Activated CD8-positive, alpha-beta T cell treated with anti-CD3 and anti-CD28 coated beads for 36 hours (primary cell): ENCODE measurements around the gene RIMBP2. TPM values are rescaled to one million over a fixed set of nuclear protein-coding genes. Genes with fewer than 3 reads are reported as not detected.

ENCODE experiments used
- ATAC-seq: fragments of 200-7000 bp; cut with Tn5 transposase; one replicate; pipeline ENCODE4 v1.10.0; 2021; ENCODE audit warnings: mild to moderate bottlenecking, moderate library complexity
- CTCF ChIA-PET: fragments of 350-600 bp; sonication (Branson Sonifier 250); formaldehyde crosslinking; loops from one replicate; lab custom pipeline; 2021; ENCODE audit warnings: antibody characterized with exemption; lab: Charles Lee
- POLR2A ChIA-PET: fragments of 350-600 bp; sonication (Branson Sonifier 250); formaldehyde crosslinking; loops from one replicate; lab custom pipeline; 2021; ENCODE audit warnings: antibody characterized with exemption; lab: Charles Lee
- DNase-seq: peaks from one replicate; pipeline ENCODE4 v3.0.0-alpha.2; 2020
- H3K27ac Mint-ChIP-seq: one replicate; pipeline ENCODE4 v1.8.0; 2021; ENCODE audit warnings: mild to moderate bottlenecking, mixed read lengths
- H3K27me3 Mint-ChIP-seq: one replicate; pipeline ENCODE4 v1.8.0; 2021; ENCODE audit warnings: mixed read lengths
- H3K36me3 Mint-ChIP-seq: one replicate; pipeline ENCODE4 v1.8.0; 2021; ENCODE audit warnings: low read depth, mixed read lengths
- H3K4me1 Mint-ChIP-seq: one replicate; pipeline ENCODE4 v1.8.0; 2021; ENCODE audit warnings: low read depth, mixed read lengths
- H3K4me3 Mint-ChIP-seq: one replicate; pipeline ENCODE4 v1.8.0; 2021; ENCODE audit warnings: mild to moderate bottlenecking, moderate library complexity, mixed read lengths
- H3K9me3 Mint-ChIP-seq: one replicate; pipeline ENCODE4 v1.8.0; 2021; ENCODE audit warnings: mixed read lengths
- intact Hi-C: fragments of 100-400 bp; cut with micrococcal nuclease; formaldehyde crosslinking; loops from one replicate; pipeline ENCODE4 v1.10.0; 2022
- total RNA-seq, 2 experiments: library from RNA; stranded (reverse); gene quantifications; one replicate each; pipeline ENCODE4 v1.2.3, GENCODE V29; 2021
- TF ChIP-seq, protein P1 (sequence below): fragments of 200-600 bp; IDR thresholded peaks from one replicate; pipeline ENCODE4 v1.8.0; 2022; ENCODE audit warnings: antibody characterized with exemption, mild to moderate bottlenecking

The RIMBP2 gene
- total RNA-seq, 2 experiments from 2014 or later: not detected

GRCh38 chr12:130488358-130488710, 227.8 kb downstream of the RIMBP2 start:
- no peak for DNase-seq
- no peaks in the 10 kb centered on the region for H3K36me3 Mint-ChIP-seq
- ChIA-PET CTCF (no interaction called here), POLR2A (no interaction called here)
- no peak overlapping the region for H3K4me3 Mint-ChIP-seq
- intact Hi-C loops: no loop called here
- TF ChIP-seq, protein P1, sequence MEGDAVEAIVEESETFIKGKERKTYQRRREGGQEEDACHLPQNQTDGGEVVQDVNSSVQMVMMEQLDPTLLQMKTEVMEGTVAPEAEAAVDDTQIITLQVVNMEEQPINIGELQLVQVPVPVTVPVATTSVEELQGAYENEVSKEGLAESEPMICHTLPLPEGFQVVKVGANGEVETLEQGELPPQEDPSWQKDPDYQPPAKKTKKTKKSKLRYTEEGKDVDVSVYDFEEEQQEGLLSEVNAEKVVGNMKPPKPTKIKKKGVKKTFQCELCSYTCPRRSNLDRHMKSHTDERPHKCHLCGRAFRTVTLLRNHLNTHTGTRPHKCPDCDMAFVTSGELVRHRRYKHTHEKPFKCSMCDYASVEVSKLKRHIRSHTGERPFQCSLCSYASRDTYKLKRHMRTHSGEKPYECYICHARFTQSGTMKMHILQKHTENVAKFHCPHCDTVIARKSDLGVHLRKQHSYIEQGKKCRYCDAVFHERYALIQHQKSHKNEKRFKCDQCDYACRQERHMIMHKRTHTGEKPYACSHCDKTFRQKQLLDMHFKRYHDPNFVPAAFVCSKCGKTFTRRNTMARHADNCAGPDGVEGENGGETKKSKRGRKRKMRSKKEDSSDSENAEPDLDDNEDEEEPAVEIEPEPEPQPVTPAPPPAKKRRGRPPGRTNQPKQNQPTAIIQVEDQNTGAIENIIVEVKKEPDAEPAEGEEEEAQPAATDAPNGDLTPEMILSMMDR: no peak
- H3K27ac Mint-ChIP-seq: no peak overlapping the region
- H3K4me1 Mint-ChIP-seq: no peaks in the 10 kb centered on the region
- H3K27me3 Mint-ChIP-seq: peaks cover 2% of the 10 kb centered on the region
- no peak for ATAC-seq
- H3K9me3 Mint-ChIP-seq: no peaks in the 10 kb centered on the region

DNA sequence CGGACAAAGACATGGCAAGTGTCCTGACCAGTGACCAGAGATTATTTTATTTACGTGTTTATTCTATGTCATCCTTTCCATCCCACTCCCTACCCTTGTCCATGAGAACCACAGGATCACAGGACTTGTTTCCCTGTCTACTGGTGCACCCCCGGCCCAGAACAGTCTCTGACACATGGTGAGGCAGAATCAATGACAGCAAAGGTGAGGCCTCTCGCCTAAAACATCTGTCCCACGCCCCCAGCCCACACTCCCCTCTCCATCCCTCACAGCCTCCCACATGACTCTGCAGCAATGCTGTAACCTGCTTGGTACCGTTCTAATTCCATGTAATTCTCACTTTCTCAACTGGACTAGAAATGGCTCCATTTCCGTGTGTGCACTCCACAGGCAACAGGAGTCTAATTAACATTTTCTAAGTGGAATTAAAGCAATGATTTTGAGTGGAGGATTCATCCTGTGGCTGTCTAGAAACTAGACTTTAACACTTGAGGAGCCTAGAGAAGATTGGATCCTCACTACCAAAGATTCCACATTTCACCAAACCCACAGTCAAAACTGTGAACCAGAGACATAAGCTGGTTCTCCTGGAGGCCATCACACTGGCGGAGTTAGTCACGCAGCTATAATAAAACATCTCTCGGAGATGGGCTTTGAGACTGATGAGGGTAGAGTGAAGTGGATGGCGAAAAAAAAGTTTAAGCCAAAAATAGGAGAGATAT, 228.3 kb downstream of the RIMBP2 start:
- intact Hi-C loops: no loop called here
- ATAC-seq (no peak), DNase-seq (no peak)
- Mint-ChIP-seq H3K9me3 (no peaks in the 10 kb centered on the region), H3K4me3 (no peak overlapping the region), H3K36me3 (no peaks in the 10 kb centered on the region), H3K27ac (no peak overlapping the region), H3K27me3 (peaks cover 2% of the 10 kb centered on the region), H3K4me1 (no peaks in the 10 kb centered on the region)
- POLR2A ChIA-PET: no interaction called here
- CTCF ChIA-PET: no interaction called here
- TF ChIP-seq, protein P1: no peak

GRCh38 chr12:130486891-130487416, 229.1 kb downstream of the RIMBP2 start:
- Mint-ChIP-seq H3K27me3 (peaks cover 5% of the 10 kb centered on the region), H3K4me1 (no peaks in the 10 kb centered on the region), H3K27ac (no peak overlapping the region), H3K4me3 (no peak overlapping the region), H3K36me3 (no peaks in the 10 kb centered on the region), H3K9me3 (no peaks in the 10 kb centered on the region)
- TF ChIP-seq, protein P1: no peak
- ATAC-seq (no peak), DNase-seq (no peak)
- POLR2A ChIA-PET: no interaction called here
- CTCF ChIA-PET: no interaction called here
- intact Hi-C loops: no loop called here

- POLR2A ChIA-PET: no interaction called here
- no peak overlapping the region for H3K4me3 Mint-ChIP-seq
- intact Hi-C loops: no loop called here
- peaks cover 8% of the 10 kb centered on the region for H3K27me3 Mint-ChIP-seq
- no peak overlapping the region for H3K27ac Mint-ChIP-seq
- DNase-seq (no peak), ATAC-seq (no peak)
- no peaks in the 10 kb centered on the region for H3K4me1 Mint-ChIP-seq
- H3K36me3 Mint-ChIP-seq: no peaks in the 10 kb centered on the region
- CTCF ChIA-PET: no interaction called here
- H3K9me3 Mint-ChIP-seq: no peaks in the 10 kb centered on the region
- TF ChIP-seq, protein P1: no peak
These were observed 230.0 kb downstream of the RIMBP2 start for GRCh38 chr12:130486146-130486435.

DNA sequence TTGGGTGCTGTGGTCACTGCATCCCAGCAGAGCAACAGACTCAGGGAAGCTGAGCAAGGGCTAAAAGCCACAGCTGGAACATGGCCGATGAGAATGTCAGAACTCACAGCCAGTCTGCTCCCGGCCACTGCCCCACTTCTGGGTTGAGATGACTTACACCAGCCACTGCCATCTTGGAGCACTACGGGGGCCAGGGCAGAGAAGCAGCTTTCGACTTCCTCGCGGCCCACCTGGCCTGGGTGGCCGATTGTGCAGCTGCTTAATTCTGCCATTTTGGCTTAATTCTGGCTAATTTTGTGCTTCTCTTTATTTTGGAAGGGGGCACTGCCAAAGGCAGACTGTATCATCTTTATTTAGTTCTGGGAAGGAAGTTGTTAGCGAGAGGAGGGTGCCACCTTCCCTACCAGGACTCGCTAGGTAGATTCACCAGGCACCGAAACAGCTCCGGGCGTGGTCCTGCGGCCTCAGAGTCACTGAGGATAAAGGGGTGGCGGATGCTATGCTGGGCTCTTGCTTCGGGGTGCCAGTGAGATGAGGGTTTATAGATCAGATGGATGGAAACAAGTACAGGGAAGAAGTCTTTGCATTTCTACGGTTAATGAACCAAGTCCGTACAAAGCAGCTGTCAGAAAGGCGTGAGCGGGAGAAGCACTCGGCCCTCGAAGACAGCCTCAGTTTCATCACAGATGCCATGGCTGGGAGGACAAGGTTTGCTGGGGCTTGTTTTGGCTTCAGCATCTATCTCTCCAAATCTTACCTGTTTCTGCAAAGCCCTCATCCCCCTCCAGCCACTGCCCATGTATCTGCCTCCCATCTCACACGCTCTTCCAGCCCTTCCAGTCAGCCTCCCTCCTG, 230.6 kb downstream of the RIMBP2 start:
- ChIA-PET CTCF (no interaction called here), POLR2A (no interaction called here)
- Mint-ChIP-seq H3K27ac (no peak overlapping the region), H3K4me1 (no peaks in the 10 kb centered on the region), H3K4me3 (no peak overlapping the region), H3K36me3 (no peaks in the 10 kb centered on the region), H3K9me3 (no peaks in the 10 kb centered on the region), H3K27me3 (peaks cover 8% of the 10 kb centered on the region)
- ATAC-seq (no peak), DNase-seq (no peak)
- intact Hi-C loops: no loop called here
- TF ChIP-seq, protein P1: no peak
